GM12878 (cell line): Measurements from ENCODE around the gene TP73. TPM values are rescaled to one million over a fixed set of nuclear protein-coding genes. Genes with fewer than 3 reads are reported as not detected.

Experiments used
- ATAC-seq: fragments of 200-7000 bp; cut with Tn5 transposase; 3 replicates; pipeline ENCODE4 v1.9.1; 2020; ENCODE audit warnings: mild to moderate bottlenecking, moderate library complexity
- BruUV-seq: library from RNA; stranded (reverse); fragments of 400-500 nt; replicated peaks from 2 replicates; lab custom pipeline; 2021; lab: Mats Ljungman, UMichigan
- CTCF ChIA-PET: fragments of 300-600 bp; sonication (Branson Sonifier 250); formaldehyde crosslinking; extraction: SDS; loops from one replicate; lab custom pipeline; 2021; ENCODE audit warnings: inconsistent platforms; lab: Yijun Ruan, JAX
- POLR2A ChIA-PET: fragments of 350-600 bp; formaldehyde crosslinking; extraction: SDS; loops from one replicate; lab custom pipeline; 2021; ENCODE audit warnings: inconsistent platforms; lab: Charles Lee
- RAD21 ChIA-PET: fragments of 300-600 bp; sonication (Branson Sonifier 250); formaldehyde crosslinking; loops from one replicate; lab custom pipeline; 2023; ENCODE audit warnings: antibody characterized with exemption; ENCODE audit not compliant: unreplicated experiment; lab: Charles Lee
- SMC1A ChIA-PET: fragments of 300-600 bp; sonication (Branson Sonifier 250); formaldehyde crosslinking; loops from one replicate; lab custom pipeline; 2023; ENCODE audit not compliant: unreplicated experiment, uncharacterized antibody; lab: Charles Lee
- DNase-seq: peaks from one replicate; pipeline ENCODE4 v3.0.0-alpha.2; 2011; ENCODE audit warnings: low read depth, low spot score
- FAIRE-seq: peaks from 3 replicates; lab custom pipeline; 2011; peaks lifted over from hg19 to GRCh38; lab: Jason Lieb, UNC
- H2AFZ ChIP-seq: 2 replicates; pipeline ENCODE4 v1.6.0; 2011; ENCODE audit warnings: low read depth, low read length, control low read depth; ENCODE audit not compliant: control insufficient read depth
- H3K27ac ChIP-seq: 2 replicates; pipeline ENCODE4 v1.5.1; 2011; ENCODE audit warnings: control low read depth; ENCODE audit not compliant: control insufficient read depth, insufficient read depth
- H3K27me3 ChIP-seq, 2 experiments: replicated peaks in 1 of 2; 2 replicates each; pipeline versions ENCODE4 v1.6.0 to v1.6.1; 2011; ENCODE audit warnings: low read length in 1 of 2; ENCODE audit not compliant: control insufficient read depth in 2 of 2, insufficient read depth in 2 of 2
- H3K36me3 ChIP-seq, 2 experiments: 2 replicates each; pipeline ENCODE4 v1.5.1; 2011; ENCODE audit warnings: low read length in 1 of 2; ENCODE audit not compliant: control insufficient read depth in 2 of 2, insufficient read depth in 2 of 2
- H3K4me1 ChIP-seq: 2 replicates; pipeline ENCODE4 v1.6.1; 2011; ENCODE audit warnings: mild to moderate bottlenecking, low read length, moderate library complexity, mixed read lengths; ENCODE audit not compliant: control insufficient read depth, insufficient read depth
- H3K4me2 ChIP-seq: 2 replicates; pipeline ENCODE4 v1.6.0; 2011; ENCODE audit warnings: control low read depth; ENCODE audit not compliant: control insufficient read depth, insufficient read depth
- H3K4me3 ChIP-seq: fragments of 200-600 bp; sonication (generic); 2 replicates; pipeline ENCODE4 v1.5.1; 2016
- H3K79me2 ChIP-seq: 2 replicates; pipeline ENCODE4 v1.6.0; 2011; ENCODE audit warnings: low read length; ENCODE audit not compliant: control insufficient read depth, insufficient read depth
- H3K9ac ChIP-seq: 2 replicates; pipeline ENCODE4 v1.8.0; 2011; ENCODE audit warnings: low read length, control low read depth, mixed read lengths; ENCODE audit not compliant: control insufficient read depth, insufficient read depth
- H3K9me3 ChIP-seq: replicated peaks from 3 replicates; pipeline ENCODE4 v1.5.1; 2011; ENCODE audit warnings: mild to moderate bottlenecking, low read length; ENCODE audit not compliant: control insufficient read depth, insufficient read depth
- H4K20me1 ChIP-seq: 2 replicates; pipeline ENCODE4 v1.6.0; 2011; ENCODE audit not compliant: control insufficient read depth, insufficient read depth
- CREB1 ChIP-seq: IDR thresholded peaks from 2 replicates; pipeline ENCODE4 v1.6.1; 2012; ENCODE audit warnings: low read depth, mild to moderate bottlenecking, inconsistent platforms
- EZH2 ChIP-seq: IDR thresholded peaks from 2 replicates; pipeline ENCODE4 v1.6.1; 2012; ENCODE audit warnings: low read depth, mild to moderate bottlenecking, control low read depth, inconsistent platforms, low read length, borderline replicate concordance; ENCODE audit not compliant: control insufficient read depth
- IRF3 ChIP-seq: fragments of 450-650 bp; IDR thresholded peaks from 2 replicates; pipeline ENCODE4 v1.6.1; 2014; ENCODE audit warnings: mild to moderate bottlenecking
- JUNB ChIP-seq: IDR thresholded peaks from 2 replicates; pipeline ENCODE4 v1.6.1; 2016; ENCODE audit warnings: antibody characterized with exemption, mild to moderate bottlenecking
- RELB ChIP-seq: fragments of 450-650 bp; IDR thresholded peaks from 2 replicates; pipeline ENCODE4 v1.6.1; 2017; ENCODE audit warnings: low read depth, mild to moderate bottlenecking, moderate library complexity
- STAT1 ChIP-seq: fragments of 450-650 bp; conservative IDR thresholded peaks from 2 replicates; pipeline ENCODE4 v1.6.1; 2014; ENCODE audit warnings: antibody characterized with exemption, mild to moderate bottlenecking
- ZBTB11 ChIP-seq: fragments of 450-650 bp; formaldehyde crosslinking; IDR thresholded peaks from 2 replicates; pipeline ENCODE4 v1.5.0; 2022; ENCODE audit warnings: mild to moderate bottlenecking, missing genetic modification characterization
- ZNF622 ChIP-seq: fragments of 450-650 bp; IDR thresholded peaks from 2 replicates; pipeline ENCODE4 v1.6.1; 2017; ENCODE audit warnings: mild to moderate bottlenecking, inconsistent platforms
- WGBS: methylation state at CpG from one replicate; pipeline ENCODE4 v1.1.6; 2016; ENCODE audit warnings: low lambda C conversion rate; ENCODE audit not compliant: insufficient replicate concordance, insufficient coverage; ENCODE audit errors: missing lambda C conversion rate; 5-methylcytosine and 5-hydroxymethylcytosine counted together
- in situ Hi-C: fragments of 300-500 bp; cut with MboI; formaldehyde crosslinking; loops from 9 replicates; pipeline ENCODE4 v1.14.3; 2018; ENCODE audit warnings: mixed read lengths
- intact Hi-C: fragments of 100-400 bp; cut with micrococcal nuclease; formaldehyde crosslinking; loops from one replicate; pipeline ENCODE4 v1.14.2; 2022; ENCODE audit not compliant: unreplicated experiment
- polyA plus RNA-seq, 11 experiments: library from polyadenylated mRNA; depleted of rRNA in 4 of 11; unstranded in 6 of 11; stranded (reverse) in 5 of 11; fragments of >200 nt; fragmentation: Nextera tagmentation in 4 of 11; fragmentation: Illumina TruSeq in 1 of 11; extraction: Ambion mirVana in 4 of 11; extraction: Trizol in 1 of 11; gene quantifications; 1 replicate in 1 of 11; 2 replicates in 10 of 11; pipeline versions ENCODE4 v1.2.1 to v1.2.3, GENCODE V29; 2011 to 2016; ENCODE audit warnings: inconsistent platforms in 2 of 11, missing spikeins in 2 of 11, low read depth in 1 of 11
- total RNA-seq, 4 experiments: library from RNA; depleted of rRNA in 3 of 4; stranded (reverse); fragments of >200 nt in 3 of 4; fragmentation: Illumina TruSeq in 1 of 4; extraction: Trizol in 1 of 4; gene quantifications; 2 replicates each; pipeline versions ENCODE4 v1.2.1 to v1.2.3, GENCODE V29; 2013 to 2021

The TP73 gene
- total and polyA plus RNA-seq, 10 of the 15 experiments (the other 5 are each of a cell fraction or from before 2014, with no cell fraction given) = 0.08 to 54.2 (median 14.9) TPM

GRCh38 chr1:3768811-3769390 lies 116.6 kb downstream of the TP73 start:
- 74% methylated on average over 19 of the region's 22 CpGs for WGBS
- DNase-seq (no peak), ATAC-seq (no peak), FAIRE-seq (no peak)
- intact Hi-C loops (no loop called here), in situ Hi-C loops (no loop called here)
- Histone ChIP-seq H3K9ac (no peak overlapping the region), H2AFZ (no peak overlapping the region), H3K9me3 (no peaks in the 10 kb centered on the region), H3K4me3 (no peak overlapping the region), H3K4me2 (no peak overlapping the region), H3K36me3 (no peaks in the 10 kb centered on the region), H3K27me3 (no peaks in the 10 kb centered on the region; a peak in 1 of 4 replicates), H3K79me2 (no peaks in the 10 kb centered on the region), H3K4me1 (peaks cover 5% of the 10 kb centered on the region; the same call in 1 of the 2 replicates), H3K27ac (no peak overlapping the region), H4K20me1 (no peaks in the 10 kb centered on the region)
- ChIA-PET RAD21 (no interaction called here), CTCF (no interaction called here), POLR2A (no interaction called here), SMC1A (no interaction called here)
- TF ChIP-seq EZH2 (no peak), RELB (no peak), ZBTB11 (no peak), JUNB (no peak), CREB1 (no peak), IRF3 (no peak), ZNF622 (no peak), STAT1 (no peak)
- no TSS peak for BruUV-seq
